HFFc6 (cell line): ENCODE results near the gene MAGI1. TPM values are rescaled to one million over a fixed set of nuclear protein-coding genes. Genes with fewer than 3 reads are reported as not detected.

Experiments
- DNase-seq: peaks from one replicate; pipeline ENCODE4 v3.0.0-alpha.2; 2018
- H3K27ac Mint-ChIP-seq: 2 replicates; pipeline ENCODE4 v1.8.0; 2020; ENCODE audit warnings: mild to moderate bottlenecking, mixed read lengths
- H3K27me3 Mint-ChIP-seq: 2 replicates; pipeline ENCODE4 v1.8.0; 2021; ENCODE audit warnings: mild to moderate bottlenecking, moderate library complexity, mixed read lengths; ENCODE audit not compliant: insufficient read depth
- H3K36me3 Mint-ChIP-seq: 2 replicates; pipeline ENCODE4 v1.8.0; 2021; ENCODE audit warnings: low read depth, mixed read lengths
- H3K4me1 Mint-ChIP-seq: 2 replicates; pipeline ENCODE4 v1.8.0; 2020; ENCODE audit warnings: low read depth, mixed read lengths
- H3K4me3 Mint-ChIP-seq: 2 replicates; pipeline ENCODE4 v1.8.0; 2020; ENCODE audit warnings: mild to moderate bottlenecking, moderate library complexity, mixed read lengths
- H3K9me3 Mint-ChIP-seq: 2 replicates; pipeline ENCODE4 v1.8.0; 2020; ENCODE audit warnings: mild to moderate bottlenecking, mixed read lengths
- total RNA-seq, 6 experiments: library from RNA; stranded (reverse); fragmentation: NEBNext Ultra II Directional; extraction: Animal tissue kit (Norgen Biotek cat#: 25700); gene quantifications; 2 replicates in 1 of 6; 3 replicates in 5 of 6; pipeline ENCODE4 v1.2.3, GENCODE V29; 2021
- TF ChIP-seq, protein P1 (sequence below): fragments of 200-600 bp; sonication (generic); IDR thresholded peaks from 2 replicates; pipeline ENCODE4 v1.5.0; 2021; ENCODE audit warnings: antibody characterized with exemption, mild to moderate bottlenecking

MAGI1 gene
- total RNA-seq, 6 experiments from 2014 or later: 21.1 to 30.5 (median 22.4) TPM

DNA sequence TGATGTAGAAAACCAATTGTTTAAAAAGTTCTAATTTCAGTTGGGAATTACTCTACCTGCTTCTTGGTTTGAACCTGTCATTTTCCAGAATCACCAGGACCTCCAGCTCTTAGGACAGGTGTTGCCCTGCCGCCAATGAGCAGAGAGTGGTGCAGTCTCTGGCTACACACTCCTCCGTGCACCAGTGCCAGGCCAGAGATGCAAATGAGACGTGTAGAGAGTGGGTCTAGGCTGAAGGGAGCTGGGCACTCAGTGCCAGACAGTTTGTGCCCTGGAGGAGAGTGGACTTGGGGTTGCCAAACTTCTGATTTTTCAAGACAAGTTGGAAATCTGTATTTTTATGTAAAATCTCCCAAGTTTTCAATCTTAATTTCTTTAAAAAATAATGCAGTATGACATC, 566.2 kb downstream of the MAGI1 start:
- Mint-ChIP-seq H3K4me1 (peaks cover 16% of the 10 kb centered on the region), H3K36me3 (peaks cover 14% of the 10 kb centered on the region; the same call in 1 of the 2 replicates), H3K27ac (no peak overlapping the region), H3K9me3 (no peaks in the 10 kb centered on the region), H3K4me3 (no peak overlapping the region; the same call in 1 of the 2 replicates), H3K27me3 (no peaks in the 10 kb centered on the region; the same call in none of the 2 replicates)
- TF ChIP-seq, protein P1, sequence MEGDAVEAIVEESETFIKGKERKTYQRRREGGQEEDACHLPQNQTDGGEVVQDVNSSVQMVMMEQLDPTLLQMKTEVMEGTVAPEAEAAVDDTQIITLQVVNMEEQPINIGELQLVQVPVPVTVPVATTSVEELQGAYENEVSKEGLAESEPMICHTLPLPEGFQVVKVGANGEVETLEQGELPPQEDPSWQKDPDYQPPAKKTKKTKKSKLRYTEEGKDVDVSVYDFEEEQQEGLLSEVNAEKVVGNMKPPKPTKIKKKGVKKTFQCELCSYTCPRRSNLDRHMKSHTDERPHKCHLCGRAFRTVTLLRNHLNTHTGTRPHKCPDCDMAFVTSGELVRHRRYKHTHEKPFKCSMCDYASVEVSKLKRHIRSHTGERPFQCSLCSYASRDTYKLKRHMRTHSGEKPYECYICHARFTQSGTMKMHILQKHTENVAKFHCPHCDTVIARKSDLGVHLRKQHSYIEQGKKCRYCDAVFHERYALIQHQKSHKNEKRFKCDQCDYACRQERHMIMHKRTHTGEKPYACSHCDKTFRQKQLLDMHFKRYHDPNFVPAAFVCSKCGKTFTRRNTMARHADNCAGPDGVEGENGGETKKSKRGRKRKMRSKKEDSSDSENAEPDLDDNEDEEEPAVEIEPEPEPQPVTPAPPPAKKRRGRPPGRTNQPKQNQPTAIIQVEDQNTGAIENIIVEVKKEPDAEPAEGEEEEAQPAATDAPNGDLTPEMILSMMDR: no peak
- DNase-seq: no peak

DNA sequence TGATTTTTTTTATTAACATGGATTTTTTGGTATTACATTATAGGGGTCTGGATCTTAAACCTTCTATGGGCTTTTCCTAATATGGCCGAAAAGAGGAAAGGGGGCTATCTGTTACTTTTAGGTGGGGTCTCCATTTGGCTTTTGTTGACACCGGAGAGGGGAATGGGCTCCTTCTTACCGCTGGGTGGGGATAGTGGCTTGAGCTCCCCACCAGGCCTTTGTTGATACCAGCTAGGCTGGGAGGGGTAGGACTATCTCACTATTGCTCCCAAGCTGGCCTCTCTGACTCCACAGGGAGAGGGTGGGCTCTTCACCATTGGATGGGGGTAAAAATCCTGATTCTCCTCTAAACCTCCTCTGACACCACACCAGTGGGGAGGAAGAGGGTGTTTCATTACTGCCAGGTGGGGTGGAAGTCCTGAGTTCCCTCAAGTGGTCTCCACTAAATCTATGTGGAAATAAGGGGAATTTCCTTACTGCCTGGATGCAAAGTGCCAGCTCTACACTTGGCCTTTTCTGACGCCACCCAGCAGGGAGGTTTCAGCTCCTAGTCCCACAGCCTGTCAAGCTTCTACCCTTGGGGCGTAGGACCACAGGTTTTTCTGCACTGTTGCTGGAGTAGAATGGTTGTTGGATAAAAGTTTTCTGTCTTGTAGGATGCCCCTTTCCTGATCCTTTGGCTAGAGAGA, 572.3 kb downstream of the MAGI1 start:
- no peaks in the 10 kb centered on the region; the same call in 1 of the 2 replicates for H3K27me3 Mint-ChIP-seq
- TF ChIP-seq, protein P1: no peak
- no peak overlapping the region for H3K4me3 Mint-ChIP-seq
- no peak overlapping the region for H3K27ac Mint-ChIP-seq
- H3K9me3 Mint-ChIP-seq: peaks cover 4% of the 10 kb centered on the region; the same call in 1 of the 2 replicates
- no peak for DNase-seq
- H3K4me1 Mint-ChIP-seq: peaks cover 6% of the 10 kb centered on the region
- peaks cover 38% of the 10 kb centered on the region; the same call in 1 of the 2 replicates for H3K36me3 Mint-ChIP-seq

DNA sequence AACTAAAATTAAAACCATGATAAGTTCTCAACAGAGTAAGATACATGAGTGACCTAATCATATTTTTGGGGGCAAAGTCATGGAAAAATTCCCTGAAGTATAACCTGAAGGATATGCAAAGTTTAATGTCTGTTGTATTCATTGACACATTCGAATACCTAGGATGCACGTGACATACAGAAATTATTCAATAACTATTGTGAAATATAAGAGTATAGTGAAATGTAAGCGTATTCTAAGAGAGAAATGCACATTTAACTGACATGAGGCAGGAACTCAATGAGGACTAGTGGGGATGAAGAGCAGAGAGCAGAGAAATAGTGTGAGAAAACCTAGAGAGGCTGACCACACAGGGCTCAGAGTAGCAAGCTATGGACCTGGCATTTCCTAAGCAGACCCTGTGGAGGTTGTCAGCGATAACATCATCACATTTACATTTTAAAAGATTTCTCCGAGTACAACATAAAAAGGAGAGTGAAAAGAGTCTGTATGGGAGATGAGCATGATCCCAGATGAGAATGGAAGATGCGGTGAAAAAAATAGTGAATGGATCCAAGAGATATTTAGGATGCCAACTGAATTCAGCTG, 588.8 kb downstream of the MAGI1 start:
- H3K4me1 Mint-ChIP-seq: peaks cover 7% of the 10 kb centered on the region
- no peaks in the 10 kb centered on the region for H3K27me3 Mint-ChIP-seq
- TF ChIP-seq, protein P1: no peak
- DNase-seq: no peak
- no peaks in the 10 kb centered on the region for H3K9me3 Mint-ChIP-seq
- H3K36me3 Mint-ChIP-seq: peaks cover 6% of the 10 kb centered on the region
- H3K4me3 Mint-ChIP-seq: no peak overlapping the region
- H3K27ac Mint-ChIP-seq: no peak overlapping the region

DNA sequence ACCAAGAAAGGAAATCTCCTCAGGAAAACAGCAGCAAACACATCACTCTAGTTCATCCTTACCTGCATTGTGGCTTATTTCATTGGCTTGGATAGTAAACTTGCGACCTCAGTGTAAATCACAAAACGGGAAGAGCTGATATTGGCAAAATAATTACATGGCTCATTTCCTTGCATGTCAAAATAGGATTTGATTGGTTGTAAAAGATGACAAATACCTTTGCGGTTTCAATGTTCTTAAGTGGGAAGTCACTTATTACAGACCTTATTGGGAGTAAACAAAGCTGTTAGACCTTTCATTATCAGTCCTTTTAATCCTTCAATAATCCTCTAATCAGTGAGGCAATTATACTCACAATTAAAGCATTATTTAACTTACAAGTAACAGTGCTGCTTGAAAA, 590.6 kb downstream of the MAGI1 start:
- Mint-ChIP-seq H3K9me3 (no peaks in the 10 kb centered on the region), H3K36me3 (peaks cover 6% of the 10 kb centered on the region), H3K27ac (no peak overlapping the region), H3K4me3 (no peak overlapping the region), H3K4me1 (peaks cover 13% of the 10 kb centered on the region), H3K27me3 (no peaks in the 10 kb centered on the region)
- TF ChIP-seq, protein P1: no peak
- DNase-seq: no peak

DNA sequence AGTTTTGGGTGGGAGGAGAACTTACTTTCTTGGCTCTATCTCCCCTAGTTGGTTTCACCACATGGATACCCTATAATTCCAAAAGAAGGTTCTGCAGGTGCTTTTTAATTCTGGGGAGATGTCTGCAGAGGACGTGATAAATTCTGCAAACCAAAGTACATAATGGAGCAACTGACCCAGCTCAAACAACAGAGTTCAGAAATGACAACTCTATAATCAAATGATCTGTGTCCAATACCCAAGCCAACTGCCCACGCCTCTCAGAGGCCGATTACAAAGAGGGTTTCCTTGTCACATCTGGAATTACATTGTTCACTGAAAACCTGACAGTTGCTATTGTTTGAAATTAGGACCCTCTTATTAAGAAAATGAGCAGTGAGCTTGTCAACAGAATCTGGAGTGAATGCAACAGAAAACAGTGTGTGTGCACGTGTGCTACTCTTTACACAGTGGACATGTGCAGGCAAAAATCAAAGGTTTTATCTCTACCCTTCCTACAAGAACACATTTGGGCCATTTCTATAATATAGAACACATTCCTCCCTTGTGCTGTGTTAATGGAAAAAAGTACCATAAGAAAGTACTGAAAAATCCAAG, 593.0 kb downstream of the MAGI1 start:
- TF ChIP-seq, protein P1: no peak
- Mint-ChIP-seq H3K36me3 (peaks cover 6% of the 10 kb centered on the region), H3K9me3 (no peaks in the 10 kb centered on the region), H3K4me3 (no peak overlapping the region), H3K27ac (no peak overlapping the region), H3K4me1 (peaks cover 13% of the 10 kb centered on the region), H3K27me3 (no peaks in the 10 kb centered on the region)
- DNase-seq: no peak
